Peyer's patch (tissue), 4 donors: ENCODE measurements around the gene SOX5.

Experiments used
- POLR2A ChIP-seq, 2 donors: fragments of 450-650 bp; IDR thresholded peaks; one replicate each; pipeline ENCODE4 v1.5.1; 2017; ENCODE audit warnings: antibody characterized with exemption in 2 of 2, mild to moderate bottlenecking in 2 of 2, moderate library complexity in 2 of 2
- TF ChIP-seq, protein P1 (sequence below), 6 experiments: fragments of 450-650 bp in 4 of 6; fragments of 200-600 bp in 2 of 6; sonication (generic) in 1 of 6; IDR thresholded peaks; one replicate each; pipeline ENCODE4 v1.5.1; 2017 to 2019; ENCODE audit warnings: antibody characterized with exemption in 6 of 6, mild to moderate bottlenecking in 3 of 6, moderate library complexity in 1 of 6

DNA sequence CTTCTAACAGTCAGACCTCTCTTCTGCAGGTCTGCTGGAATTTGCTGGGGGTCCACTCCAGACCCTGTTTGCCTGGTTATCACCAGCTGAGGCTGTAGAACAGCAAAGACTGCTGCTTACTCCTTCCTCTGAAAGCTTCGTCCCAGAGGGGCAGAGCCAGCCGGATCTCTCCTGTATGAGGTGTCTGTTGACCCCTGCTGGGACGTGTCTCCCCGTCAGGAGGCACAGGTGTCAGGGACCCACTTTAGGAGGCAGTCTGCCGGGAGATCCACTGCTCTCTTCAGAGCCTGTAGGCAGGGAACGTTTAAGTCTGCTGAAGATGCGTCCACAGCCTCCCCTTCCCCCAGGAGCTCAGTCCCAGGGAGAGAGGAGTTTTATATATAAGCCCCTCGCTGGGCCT lies 125.1 kb downstream of the SOX5 start:
- TF ChIP-seq, protein P1, sequence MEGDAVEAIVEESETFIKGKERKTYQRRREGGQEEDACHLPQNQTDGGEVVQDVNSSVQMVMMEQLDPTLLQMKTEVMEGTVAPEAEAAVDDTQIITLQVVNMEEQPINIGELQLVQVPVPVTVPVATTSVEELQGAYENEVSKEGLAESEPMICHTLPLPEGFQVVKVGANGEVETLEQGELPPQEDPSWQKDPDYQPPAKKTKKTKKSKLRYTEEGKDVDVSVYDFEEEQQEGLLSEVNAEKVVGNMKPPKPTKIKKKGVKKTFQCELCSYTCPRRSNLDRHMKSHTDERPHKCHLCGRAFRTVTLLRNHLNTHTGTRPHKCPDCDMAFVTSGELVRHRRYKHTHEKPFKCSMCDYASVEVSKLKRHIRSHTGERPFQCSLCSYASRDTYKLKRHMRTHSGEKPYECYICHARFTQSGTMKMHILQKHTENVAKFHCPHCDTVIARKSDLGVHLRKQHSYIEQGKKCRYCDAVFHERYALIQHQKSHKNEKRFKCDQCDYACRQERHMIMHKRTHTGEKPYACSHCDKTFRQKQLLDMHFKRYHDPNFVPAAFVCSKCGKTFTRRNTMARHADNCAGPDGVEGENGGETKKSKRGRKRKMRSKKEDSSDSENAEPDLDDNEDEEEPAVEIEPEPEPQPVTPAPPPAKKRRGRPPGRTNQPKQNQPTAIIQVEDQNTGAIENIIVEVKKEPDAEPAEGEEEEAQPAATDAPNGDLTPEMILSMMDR (IDR thresholded peaks at IDR 0.05) = no peak
- no peak for TF ChIP-seq POLR2A (IDR thresholded peaks at IDR 0.05)
